Epithelial cell of prostate (primary cell): ENCODE results near the gene PHLDA2.
"Not testable (repeated sequence)": the region's sequence is repeated elsewhere in the genome, so short reads cannot be mapped to it uniquely, and the experiment has no call there.

Source experiments
- DNase-seq: peaks from one replicate; pipeline ENCODE4 v3.0.0-alpha.2; 2011; ENCODE audit warnings: low read depth, low spot score
- H3K27ac ChIP-seq: fragments of 450-650 bp; 2 replicates; pipeline ENCODE4 v1.5.1; 2017; ENCODE audit warnings: mild to moderate bottlenecking

Gene PHLDA2

GRCh38 chr11:2945757-2946287 lies 16.6 kb upstream of the PHLDA2 start:
- no peak overlapping the region for H3K27ac ChIP-seq

GRCh38 chr11:2945031-2945756 lies 16.0 kb upstream of the PHLDA2 start:
- no peak for DNase-seq
- no peak overlapping the region for H3K27ac ChIP-seq

More at GRCh38 chr11:2945757-2946287, 16.6 kb upstream of the PHLDA2 start:
- no peak for DNase-seq

GRCh38 chr11:2944530-2944929 lies 15.3 kb upstream of the PHLDA2 start:
- H3K27ac ChIP-seq = no peak overlapping the region
- DNase-seq = no peak

- DNase-seq = no peak
- no peak overlapping the region for H3K27ac ChIP-seq
Measured at GRCh38 chr11:2943711-2944118, 14.5 kb upstream of the PHLDA2 start.

- no peak overlapping the region for H3K27ac ChIP-seq
Measured at GRCh38 chr11:2942872-2943710, 13.9 kb upstream of the PHLDA2 start.

GRCh38 chr11:2942447-2942846 lies 13.2 kb upstream of the PHLDA2 start:
- no peak for DNase-seq
- H3K27ac ChIP-seq = no peak overlapping the region

More at GRCh38 chr11:2942872-2943710, 13.9 kb upstream of the PHLDA2 start:
- DNase-seq = no peak

GRCh38 chr11:2940921-2941821 lies 12.0 kb upstream of the PHLDA2 start:
- peak overlapping the region; percentile 48 for H3K27ac ChIP-seq
- no peak for DNase-seq

GRCh38 chr11:2940147-2940920 lies 11.1 kb upstream of the PHLDA2 start:
- no peak for DNase-seq
- peak overlapping the region; percentile 48 for H3K27ac ChIP-seq

GRCh38 chr11:2938458-2939418 lies 9.5 kb upstream of the PHLDA2 start:
- DNase-seq, H3K27ac ChIP-seq: not testable (repeated sequence)

GRCh38 chr11:2937641-2938457 lies 8.6 kb upstream of the PHLDA2 start:
- not testable (repeated sequence) for H3K27ac ChIP-seq, DNase-seq

- peak overlapping the region; percentile 98 for H3K27ac ChIP-seq
- DNase-seq = no peak
Measured at GRCh38 chr11:2934611-2935239, 5.5 kb upstream of the PHLDA2 start.

- peak overlapping the region; percentile 98 for H3K27ac ChIP-seq
- DNase-seq = no peak
Measured at GRCh38 chr11:2934021-2934550, 4.9 kb upstream of the PHLDA2 start.

- peak overlapping the region; percentile 98 for H3K27ac ChIP-seq
- peak; percentile 98 for DNase-seq
Measured at GRCh38 chr11:2933375-2934020, 4.3 kb upstream of the PHLDA2 start.

GRCh38 chr11:2932850-2933251 lies 3.6 kb upstream of the PHLDA2 start:
- peak overlapping the region; percentile 98 for H3K27ac ChIP-seq
- no peak for DNase-seq

- DNase-seq = no peak
- peak overlapping the region; percentile 98 for H3K27ac ChIP-seq
Measured at GRCh38 chr11:2931771-2932738, 2.8 kb upstream of the PHLDA2 start.
